Measurements from ENCODE around the gene SPOCK1.

DNA sequence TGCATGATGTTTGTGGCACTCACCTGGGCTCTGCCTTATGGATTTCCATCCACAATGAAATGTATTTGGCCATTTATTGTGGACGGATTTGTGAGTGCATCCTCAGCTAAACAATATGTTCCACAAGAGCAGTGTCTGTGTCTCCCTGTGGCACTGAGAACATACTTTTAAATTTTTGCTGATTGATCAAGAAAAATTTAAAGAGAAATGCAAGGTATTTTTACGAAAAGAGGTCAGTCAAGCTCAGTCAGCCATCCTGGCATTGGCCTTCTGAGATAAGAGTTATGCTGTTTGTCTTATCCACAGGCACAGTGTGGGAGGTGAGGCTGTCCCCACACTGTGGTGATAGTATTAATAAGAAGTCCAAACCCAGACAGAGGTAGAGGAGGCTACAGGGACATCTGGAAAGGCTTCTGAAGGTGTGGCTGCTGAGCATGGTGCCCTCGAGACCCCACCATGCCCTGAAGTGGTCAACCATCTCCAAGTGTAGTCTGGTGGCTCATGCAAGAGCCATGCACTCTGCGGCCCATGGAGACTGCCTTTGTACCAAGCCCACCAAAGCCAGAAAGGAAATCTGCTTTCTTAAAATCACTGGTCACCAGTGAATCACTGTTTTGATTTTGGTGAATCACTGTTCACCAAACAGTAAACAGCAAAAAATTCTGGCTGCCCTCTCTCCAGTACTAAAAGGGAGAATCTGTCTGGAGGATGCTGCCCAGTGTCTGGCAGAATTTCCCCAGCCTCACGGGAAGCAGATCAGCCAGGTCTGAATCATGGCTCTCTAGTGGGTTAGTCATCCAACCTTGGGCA lies 28.8 kb downstream of the SPOCK1 start:
- TF ChIP-seq MXI1 (IDR thresholded peaks at IDR 0.05; ENCODE audit: borderline replicate concordance, low read depth, low read length), result no peak
- TF ChIP-seq POLR2A (IDR thresholded peaks at IDR 0.05; ENCODE audit: low read depth, low read length), result no peak
- no peak for TF ChIP-seq RFX5 (IDR thresholded peaks at IDR 0.05; ENCODE audit: low read depth, low read length)
- no peak for TF ChIP-seq CTCF (conservative IDR thresholded peaks at IDR 0.05; ENCODE audit: low read depth, low read length)
- TF ChIP-seq RAD21 (IDR thresholded peaks at IDR 0.05; ENCODE audit: low read length), result no peak
- TF ChIP-seq FOS (IDR thresholded peaks at IDR 0.05; ENCODE audit: low read depth, low read length), result peak; percentile 96
- peak; percentile 56; the same call in 1 of the 2 replicates for TF ChIP-seq MAFK (IDR thresholded peaks at IDR 0.05; ENCODE audit: low read depth, low read length)
- no peak for TF ChIP-seq RCOR1 (IDR thresholded peaks at IDR 0.05; ENCODE audit: insufficient replicate concordance, low read length)

All from IMR-90 (cell line).